Ovary (tissue), 9 donors: ENCODE measurements around the gene ANKRD10. TPM values are rescaled to one million over a fixed set of nuclear protein-coding genes. Genes with fewer than 3 reads are reported as not detected.

Source experiments
- DNase-seq, 5 donors: peaks; one replicate each; pipeline ENCODE4 v3.0.0-alpha.2; 2019 to 2020
- H3K27ac ChIP-seq, 2 donors: fragments of 200-600 bp; one replicate each; pipeline versions ENCODE4 v1.5.1 to v1.8.0; 2019 to 2022
- H3K27me3 ChIP-seq: fragments of 200-600 bp; one replicate; pipeline ENCODE4 v1.8.0; 2022
- H3K36me3 ChIP-seq: fragments of 200-600 bp; sonication (generic); one replicate; pipeline ENCODE4 v1.5.1; 2019
- H3K4me1 ChIP-seq: one replicate; pipeline ENCODE4 v1.8.1; 2013; ENCODE audit warnings: mild to moderate bottlenecking, moderate library complexity; ENCODE audit not compliant: insufficient read depth
- H3K4me3 ChIP-seq: fragments of 200-600 bp; sonication (generic); one replicate; pipeline ENCODE4 v1.5.1; 2017
- H3K9me3 ChIP-seq, 2 donors: fragments of 200-600 bp in 1 of 2; sonication (generic) in 1 of 2; one replicate each; pipeline versions ENCODE4 v1.5.1 to v1.8.1; 2013 to 2019; ENCODE audit warnings: mild to moderate bottlenecking in 1 of 2, moderate library complexity in 1 of 2
- CTCF ChIP-seq, 3 donors: fragments of 450-650 bp in 2 of 3; fragments of 200-600 bp in 1 of 3; IDR thresholded peaks; one replicate each; pipeline versions ENCODE4 v1.5.1 to v1.8.0; 2016 to 2022; ENCODE audit warnings: antibody characterized with exemption in 3 of 3, mild to moderate bottlenecking in 1 of 3
- EP300 ChIP-seq: sonication (generic); formaldehyde crosslinking; IDR thresholded peaks from one replicate; pipeline ENCODE4 v1.6.1; 2017; ENCODE audit warnings: antibody characterized with exemption
- POLR2A ChIP-seq: fragments of 450-650 bp; IDR thresholded peaks from one replicate; pipeline ENCODE4 v1.6.1; 2017; ENCODE audit warnings: antibody characterized with exemption, mild to moderate bottlenecking, moderate library complexity
- WGBS, 3 donors: extraction: QIAGEN DNeasy Blood & Tissue Kit in 1 of 3; methylation state at CpG; one replicate each; pipeline versions ENCODE4 v1.1.5 to v1.1.7; 2013 to 2017; 5-methylcytosine and 5-hydroxymethylcytosine counted together
- intact Hi-C, 4 donors: fragments of 100-400 bp; cut with DNase I; formaldehyde crosslinking; loops; one replicate each; pipeline versions ENCODE4 v1.11.0 to v1.15.1; 2022 to 2023
- polyA plus RNA-seq, 2 donors: library from polyadenylated mRNA; stranded (reverse); fragments of 200-250 nt in 1 of 2; fragments of 350-450 nt in 1 of 2; fragmentation: Illumina TruSeq in 1 of 2; extraction: RNeasy Lipid Tissue Mini Kit (QIAGEN cat#74804) in 1 of 2; gene quantifications; one replicate each; pipeline ENCODE4 v1.2.3, GENCODE V29; 2013 to 2014
- total RNA-seq, 7 donors: library from RNA; depleted of rRNA in 2 of 7; stranded (reverse); fragments of >200 nt in 2 of 7; fragmentation: NEBNext Ultra II Directional in 3 of 7; extraction: Animal tissue kit (Norgen Biotek cat#: 25700) in 3 of 7; gene quantifications; one replicate each; pipeline versions ENCODE4 v1.1.0 to v1.2.4, GENCODE V29; 2016 to 2023
- donor health status: DM: no; HTN: no; CAD: no; lungs with moderate emphysema.
- donor health status: DM: no; HTN: no; CAD: no.
- donor health status: Bipolar disorder and iron deficiency.
- donor health status: DM: yes; HTN: yes; CAD: no.
- donor health status: DM: no; HTN: no; CAD: no.
- donor health status: DM: yes; HTN: yes; CAD: no.

ANKRD10 gene
- total and polyA plus RNA-seq, 9 donors, result 62.4 to 172 (median 129) TPM

DNA sequence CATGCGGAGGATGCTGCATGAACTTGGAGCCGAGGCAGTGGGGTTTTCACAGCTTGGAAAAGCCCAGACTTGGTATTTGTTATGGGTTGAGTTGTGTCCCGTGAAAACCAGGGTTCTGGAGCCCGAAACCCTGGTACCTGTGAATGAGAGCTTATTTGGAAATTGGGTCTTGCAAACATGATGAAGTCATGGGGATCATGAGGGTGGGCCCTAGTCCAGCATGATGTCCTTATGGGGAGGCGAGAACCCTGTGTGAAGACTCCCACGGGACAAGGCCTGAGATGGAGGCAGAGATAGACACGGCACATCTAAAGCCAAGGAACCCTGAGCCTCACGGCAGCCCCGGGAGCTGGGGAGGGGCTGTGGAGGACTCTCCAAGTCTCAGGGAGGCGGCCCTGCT is 82.3 kb downstream of the ANKRD10 start:
- 55 to 66% (median 64%) methylated on average over 10 of the region's 10 CpGs for WGBS, 3 donors
- Histone ChIP-seq H3K4me3 (no peak overlapping the region), H3K9me3 (no peaks in the 10 kb centered on the region), H3K27ac (no peak overlapping the region), H3K36me3 (no peaks in the 10 kb centered on the region), H3K4me1 (peaks cover 6% of the 10 kb centered on the region), H3K27me3 (no peaks in the 10 kb centered on the region)
- intact Hi-C loops, result loop anchor here in 1 of 4 donors (5.0 kb wide), 1 partner anchor 80 kb away; no protein-coding TSS in a partner anchor
- no peak for DNase-seq
- TF ChIP-seq POLR2A (no peak), CTCF (IDR thresholded peaks at IDR 0.05) (no peak), EP300 (no peak)

DNA sequence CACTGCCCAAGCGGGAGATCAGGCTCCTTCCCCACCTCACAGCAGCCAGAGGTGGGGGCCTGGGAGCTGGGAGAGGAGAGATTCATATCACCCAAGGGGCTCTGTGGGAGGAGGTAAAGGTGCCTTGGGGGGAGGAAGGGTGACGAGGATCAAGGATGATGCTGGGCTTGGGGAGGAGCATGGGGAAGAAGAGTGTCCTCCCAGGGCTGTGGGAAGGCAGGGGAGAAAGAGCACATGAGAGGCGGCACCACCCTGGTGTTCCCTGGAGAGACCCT is 82.7 kb downstream of the ANKRD10 start:
- no peaks in the 10 kb centered on the region for H3K27me3 ChIP-seq
- DNase-seq, result no peak
- intact Hi-C loops, result loop anchor here in 1 of 4 donors (5.0 kb wide), 1 partner anchor 80 kb away; no protein-coding TSS in a partner anchor
- H3K9me3 ChIP-seq, result no peaks in the 10 kb centered on the region
- H3K4me1 ChIP-seq, result peaks cover 6% of the 10 kb centered on the region
- no peak overlapping the region for H3K4me3 ChIP-seq
- 96 to 100% (median 96%) methylated on average over 3 of the region's 3 CpGs for WGBS, 3 donors
- no peak overlapping the region for H3K27ac ChIP-seq
- H3K36me3 ChIP-seq, result no peaks in the 10 kb centered on the region
- TF ChIP-seq POLR2A (no peak), EP300 (no peak), CTCF (IDR thresholded peaks at IDR 0.05) (no peak)

GRCh38 chr13:110831437-110832204 is 83.2 kb downstream of the ANKRD10 start:
- no peaks in the 10 kb centered on the region for H3K9me3 ChIP-seq
- H3K4me1 ChIP-seq, result peaks cover 6% of the 10 kb centered on the region
- H3K27me3 ChIP-seq, result no peaks in the 10 kb centered on the region
- no peak for TF ChIP-seq EP300
- no peak for TF ChIP-seq POLR2A
- no peak for TF ChIP-seq CTCF (IDR thresholded peaks at IDR 0.05)
- H3K36me3 ChIP-seq, result no peaks in the 10 kb centered on the region
- 89 to 91% (median 91%) methylated on average over 14 of the region's 14 CpGs for WGBS, 3 donors
- no peak overlapping the region for H3K4me3 ChIP-seq
- H3K27ac ChIP-seq, result no peak overlapping the region
- no peak for DNase-seq
- intact Hi-C loops, result loop anchor here in 1 of 4 donors (5.0 kb wide), 1 partner anchor 81 kb away; no protein-coding TSS in a partner anchor

- DNase-seq, result no peak
- Histone ChIP-seq H3K9me3 (no peaks in the 10 kb centered on the region), H3K27ac (no peak overlapping the region), H3K4me3 (no peak overlapping the region), H3K36me3 (no peaks in the 10 kb centered on the region), H3K27me3 (no peaks in the 10 kb centered on the region), H3K4me1 (peaks cover 5% of the 10 kb centered on the region)
- WGBS, 3 donors, result 78 to 83% (median 82%) methylated on average over 16 of the region's 16 CpGs
- intact Hi-C loops, result loop anchor here in 1 of 4 donors (5.0 kb wide), 1 partner anchor 81 kb away; no protein-coding TSS in a partner anchor
- TF ChIP-seq POLR2A (no peak), EP300 (no peak), CTCF (IDR thresholded peaks at IDR 0.05) (no peak)
Observed at GRCh38 chr13:110830800-110831371, 84.0 kb downstream of the ANKRD10 start.
